Liver (tissue), 9 donors: ENCODE measurements around the gene FAP. TPM values are rescaled to one million over a fixed set of nuclear protein-coding genes. Genes with fewer than 3 reads are reported as not detected.

Experiments used
- DNase-seq: peaks from one replicate; pipeline ENCODE4 v3.0.0-alpha.2; 2017; ENCODE audit warnings: low spot score
- H3K27ac ChIP-seq, 2 donors: one replicate each; pipeline ENCODE4 v1.7.0; 2013; ENCODE audit warnings: inconsistent platforms in 2 of 2, low read length in 2 of 2, control low read depth in 1 of 2, low read depth in 1 of 2, mild to moderate bottlenecking in 1 of 2
- H3K27me3 ChIP-seq, 4 donors: one replicate each; pipeline versions ENCODE4 v1.6.1 to v1.7.0; 2013; ENCODE audit warnings: low read length in 3 of 4, inconsistent platforms in 1 of 4, mild to moderate bottlenecking in 1 of 4, moderate library complexity in 1 of 4; ENCODE audit not compliant: control insufficient read depth in 4 of 4, insufficient read depth in 4 of 4
- H3K36me3 ChIP-seq, 4 donors: one replicate each; pipeline versions ENCODE4 v1.6.1 to v1.7.0; 2013; ENCODE audit warnings: low read length in 3 of 4, mild to moderate bottlenecking in 3 of 4, low read depth in 1 of 4, moderate library complexity in 1 of 4; ENCODE audit not compliant: control insufficient read depth in 4 of 4, insufficient read depth in 3 of 4
- H3K4me1 ChIP-seq, 4 donors: one replicate each; pipeline versions ENCODE4 v1.6.1 to v1.7.0; 2013; ENCODE audit warnings: low read length in 3 of 4, mild to moderate bottlenecking in 3 of 4, moderate library complexity in 1 of 4; ENCODE audit not compliant: control insufficient read depth in 4 of 4, insufficient read depth in 4 of 4
- H3K4me3 ChIP-seq, 3 donors: one replicate each; pipeline versions ENCODE4 v1.6.1 to v1.7.0; 2013; ENCODE audit warnings: low read length in 3 of 3, control low read depth in 1 of 3, low read depth in 1 of 3, mild to moderate bottlenecking in 1 of 3
- H3K9ac ChIP-seq, 2 donors: one replicate each; pipeline ENCODE4 v1.7.0; 2013; ENCODE audit warnings: low read length in 2 of 2, mild to moderate bottlenecking in 2 of 2, moderate library complexity in 2 of 2, control low read depth in 1 of 2, low read depth in 1 of 2
- H3K9me3 ChIP-seq, 4 donors: one replicate each; pipeline versions ENCODE4 v1.6.1 to v1.7.0; 2013; ENCODE audit warnings: low read length in 3 of 4; ENCODE audit not compliant: control insufficient read depth in 4 of 4
- ATF3 ChIP-seq: IDR thresholded peaks from 2 replicates; pipeline ENCODE4 v1.6.1; 2016; ENCODE audit warnings: antibody characterized with exemption
- EGR1 ChIP-seq, 2 donors: IDR thresholded peaks; 2 replicates each; pipeline ENCODE4 v1.6.1; 2016 to 2018; ENCODE audit warnings: antibody characterized with exemption in 2 of 2, low read depth in 2 of 2
- FOXA2 ChIP-seq: IDR thresholded peaks from 2 replicates; pipeline ENCODE4 v1.6.1; 2016; ENCODE audit warnings: antibody characterized with exemption
- GABPA ChIP-seq, 2 donors: IDR thresholded peaks in 1 of 2; conservative IDR thresholded peaks in 1 of 2; 2 replicates each; pipeline ENCODE4 v1.6.1; 2016; ENCODE audit warnings: antibody characterized with exemption in 2 of 2, mild to moderate bottlenecking in 1 of 2, moderate library complexity in 1 of 2
- HNF4A ChIP-seq, 2 donors: conservative IDR thresholded peaks; 2 replicates each; pipeline ENCODE4 v1.6.1; 2016; ENCODE audit warnings: antibody characterized with exemption in 2 of 2, mild to moderate bottlenecking in 2 of 2
- MAX ChIP-seq: IDR thresholded peaks from 2 replicates; pipeline ENCODE4 v1.6.1; 2016; ENCODE audit warnings: antibody characterized with exemption
- RAD21 ChIP-seq, 2 donors: IDR thresholded peaks; 2 replicates each; pipeline ENCODE4 v1.6.1; 2016; ENCODE audit warnings: antibody characterized with exemption in 2 of 2, mild to moderate bottlenecking in 2 of 2
- REST ChIP-seq: IDR thresholded peaks from 2 replicates; pipeline ENCODE4 v1.6.1; 2016; ENCODE audit warnings: antibody characterized with exemption, mild to moderate bottlenecking
- RXRA ChIP-seq, 2 donors: IDR thresholded peaks; 2 replicates each; pipeline ENCODE4 v1.6.1; 2017 to 2018; ENCODE audit warnings: antibody characterized with exemption in 2 of 2, mild to moderate bottlenecking in 1 of 2
- SP1 ChIP-seq: IDR thresholded peaks from 2 replicates; pipeline ENCODE4 v1.6.1; 2018; ENCODE audit warnings: antibody characterized with exemption, mild to moderate bottlenecking
- TAF1 ChIP-seq: conservative IDR thresholded peaks from 2 replicates; pipeline ENCODE4 v1.6.1; 2016; ENCODE audit warnings: antibody characterized with exemption, mild to moderate bottlenecking
- YY1 ChIP-seq: IDR thresholded peaks from 2 replicates; pipeline ENCODE4 v1.6.1; 2016; ENCODE audit warnings: antibody characterized with exemption, mild to moderate bottlenecking
- ZBTB33 ChIP-seq: IDR thresholded peaks from 2 replicates; pipeline ENCODE4 v1.6.1; 2016; ENCODE audit warnings: antibody characterized with exemption
- whole genome bisulfite sequencing: extraction: QIAGEN DNeasy Blood & Tissue Kit; methylation state at CpG from one replicate; pipeline ENCODE4 v1.1.7; 2013; 5-methylcytosine and 5-hydroxymethylcytosine counted together
- polyA plus RNA-seq, 2 donors: library from polyadenylated mRNA; stranded (reverse) in 1 of 2; unstranded in 1 of 2; fragments of 200-250 nt in 1 of 2; fragments of >200 nt in 1 of 2; fragmentation: Nextera tagmentation in 1 of 2; extraction: Ambion mirVana in 1 of 2; gene quantifications; one replicate each; pipeline versions ENCODE4 v1.2.1 to v1.2.3, GENCODE V29; 2013 to 2015
- total RNA-seq, 2 donors: library from RNA; depleted of rRNA; stranded (reverse); fragments of >200 nt; gene quantifications; one replicate each; pipeline ENCODE4 v1.2.3, GENCODE V29; 2014
- donor health status: healthy.
- donor health status: healthy.
- donor health status: healthy.
- donor health status: healthy.
- donor health status: healthy.

Gene FAP
- total and polyA plus RNA-seq, 4 donors, result 0.10 to 0.42 (median 0.23) TPM

GRCh38 chr2:162234620-162235462, 8.4 kb downstream of the FAP start:
- no peaks in the 10 kb centered on the region for H3K9me3 ChIP-seq
- H3K4me1 ChIP-seq, result no peaks in the 10 kb centered on the region
- WGBS, result 93% methylated on average over 38 of the region's 38 CpGs
- no peak for DNase-seq
- no peak overlapping the region for H3K4me3 ChIP-seq
- H3K27ac ChIP-seq, result no peak overlapping the region
- H3K36me3 ChIP-seq, result no peaks in the 10 kb centered on the region
- no peak for TF ChIP-seq EGR1 (IDR thresholded peaks at IDR 0.05; ENCODE audit: low read depth in 2 of 2)
- no peak for TF ChIP-seq TAF1
- no peak for TF ChIP-seq ATF3
- no peak for TF ChIP-seq REST
- no peak for TF ChIP-seq HNF4A (conservative IDR thresholded peaks at IDR 0.05)
- no peak overlapping the region for H3K9ac ChIP-seq
- H3K27me3 ChIP-seq, result no peaks in the 10 kb centered on the region

GRCh38 chr2:162233197-162233596, 10.0 kb downstream of the FAP start:
- DNase-seq, result no peak
- TF ChIP-seq RAD21 (IDR thresholded peaks at IDR 0.05) (no peak), SP1 (no peak), FOXA2 (no peak), RXRA (IDR thresholded peaks at IDR 0.05) (no peak), TAF1 (no peak), GABPA (IDR thresholded peaks at IDR 0.05 in 1 of 2, conservative IDR thresholded peaks at IDR 0.05 in 1 of 2) (no peak), MAX (no peak), ZBTB33 (no peak), YY1 (no peak)
- Histone ChIP-seq H3K27me3 (no peaks in the 10 kb centered on the region), H3K27ac (no peak overlapping the region), H3K4me3 (no peak overlapping the region), H3K4me1 (no peaks in the 10 kb centered on the region), H3K36me3 (no peaks in the 10 kb centered on the region), H3K9ac (no peak overlapping the region), H3K9me3 (no peaks in the 10 kb centered on the region)
- 51% methylated on average over 1 of the region's 1 CpG for WGBS
